Breast epithelium (tissue), 4 donors: ENCODE data around the gene NR0B2. TPM values are rescaled to one million over a fixed set of nuclear protein-coding genes. Genes with fewer than 3 reads are reported as not detected.
A peak's percentile ranks its signal among the peaks of the same experiment; 100 is the strongest.

ENCODE experiments used
- DNase-seq, 2 donors: peaks; one replicate each; pipeline ENCODE4 v3.0.0-alpha.2; 2019; ENCODE audit warnings: low spot score in 2 of 2
- H3K27ac ChIP-seq, 2 donors: fragments of 200-600 bp; sonication (generic) in 1 of 2; one replicate each; pipeline ENCODE4 v1.5.1; 2016 to 2019; ENCODE audit warnings: mild to moderate bottlenecking in 1 of 2
- H3K27me3 ChIP-seq, 2 donors: fragments of 200-600 bp; sonication (generic) in 1 of 2; one replicate each; pipeline versions ENCODE4 v1.5.1 to v1.6.0; 2017 to 2019; ENCODE audit warnings: control low read depth in 1 of 2, mild to moderate bottlenecking in 1 of 2
- H3K36me3 ChIP-seq: fragments of 200-600 bp; one replicate; pipeline ENCODE4 v1.5.1; 2019
- H3K4me1 ChIP-seq, 2 donors: fragments of 200-600 bp; sonication (generic); one replicate each; pipeline ENCODE4 v1.5.1; 2016 to 2019; ENCODE audit warnings: control low read depth in 1 of 2
- H3K4me3 ChIP-seq, 3 donors: fragments of 200-600 bp; sonication (generic); 1 replicate in 2 of 3; 2 replicates in 1 of 3; pipeline ENCODE4 v1.5.1; 2016 to 2019; ENCODE audit warnings: mild to moderate bottlenecking in 3 of 3, moderate library complexity in 2 of 3
- H3K9me3 ChIP-seq, 2 donors: fragments of 200-600 bp; sonication (generic) in 1 of 2; one replicate each; pipeline ENCODE4 v1.5.1; 2016 to 2019; ENCODE audit warnings: control low read depth in 1 of 2
- POLR2A ChIP-seq: fragments of 450-650 bp; IDR thresholded peaks from one replicate; pipeline ENCODE4 v1.6.1; 2016; ENCODE audit warnings: antibody characterized with exemption, mild to moderate bottlenecking, moderate library complexity
- POLR2AphosphoS5 ChIP-seq, 3 donors: sonication (generic); formaldehyde crosslinking; IDR thresholded peaks; one replicate each; pipeline ENCODE4 v1.6.1; 2017; ENCODE audit warnings: antibody characterized with exemption in 3 of 3
- intact Hi-C: fragments of 100-400 bp; cut with DNase I; formaldehyde crosslinking; loops from one replicate; pipeline ENCODE4 v1.15.1; 2023; ENCODE audit warnings: low total_unique reads
- total RNA-seq, 3 donors: library from RNA; depleted of rRNA; stranded (reverse); fragments of >200 nt; gene quantifications; one replicate each; pipeline ENCODE4 v1.1.0, GENCODE V29; 2016
- TF ChIP-seq, protein P1 (sequence below), 3 donors: fragments of 450-650 bp; IDR thresholded peaks; one replicate each; pipeline ENCODE4 v1.5.1; 2016 to 2017; ENCODE audit warnings: antibody characterized with exemption in 3 of 3, mild to moderate bottlenecking in 3 of 3, moderate library complexity in 3 of 3

The NR0B2 gene, protein sequence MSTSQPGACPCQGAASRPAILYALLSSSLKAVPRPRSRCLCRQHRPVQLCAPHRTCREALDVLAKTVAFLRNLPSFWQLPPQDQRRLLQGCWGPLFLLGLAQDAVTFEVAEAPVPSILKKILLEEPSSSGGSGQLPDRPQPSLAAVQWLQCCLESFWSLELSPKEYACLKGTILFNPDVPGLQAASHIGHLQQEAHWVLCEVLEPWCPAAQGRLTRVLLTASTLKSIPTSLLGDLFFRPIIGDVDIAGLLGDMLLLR
- total RNA-seq: not detected

DNA sequence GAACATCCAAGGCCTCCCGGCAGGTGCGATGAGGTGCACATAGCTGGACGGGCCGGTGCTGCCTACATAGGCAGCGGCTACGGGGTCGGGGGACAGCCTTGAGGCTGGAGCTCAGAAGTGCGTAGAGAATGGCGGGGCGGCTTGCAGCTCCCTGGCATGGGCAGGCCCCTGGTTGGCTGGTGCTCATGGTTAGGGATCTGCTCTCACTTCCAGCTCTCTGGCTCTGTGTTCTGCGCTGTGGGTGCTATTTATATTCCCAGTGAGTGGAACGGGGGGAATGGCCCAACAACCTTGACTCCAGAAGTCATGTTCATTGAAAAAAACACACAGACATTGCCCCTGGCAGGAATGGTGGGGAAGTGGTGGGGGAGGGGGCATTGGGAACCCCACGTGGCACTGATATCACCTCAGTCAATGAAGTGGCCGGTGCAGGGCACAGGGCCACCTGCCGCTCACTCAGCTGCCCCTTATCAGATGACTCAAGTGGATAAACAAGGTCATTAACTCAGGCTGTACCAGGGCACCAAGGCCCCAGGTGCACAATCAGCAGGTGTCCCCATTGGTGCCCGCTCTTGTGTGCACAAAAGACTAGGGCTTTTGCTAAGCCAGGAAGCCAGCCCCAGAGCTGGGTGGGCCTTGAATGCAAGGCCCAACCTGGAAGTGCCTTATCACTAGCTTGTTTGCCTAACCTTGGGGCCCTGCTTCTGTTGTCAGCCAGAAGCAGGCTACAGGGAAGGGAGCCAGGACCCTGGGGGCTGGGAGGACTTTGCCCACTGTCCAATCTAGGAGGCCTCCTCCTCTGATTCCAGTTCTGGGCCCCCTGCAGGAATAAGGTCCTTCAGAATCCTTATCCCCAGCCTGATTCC is at the start of gene NR0B2:
TSS of gene NR0B2 (minus strand) at position 222 of the 866 bp plus-strand sequence. CDS start at position 187, 35 bp downstream.
- intact Hi-C loops: no loop called here
- TF ChIP-seq, protein P1, sequence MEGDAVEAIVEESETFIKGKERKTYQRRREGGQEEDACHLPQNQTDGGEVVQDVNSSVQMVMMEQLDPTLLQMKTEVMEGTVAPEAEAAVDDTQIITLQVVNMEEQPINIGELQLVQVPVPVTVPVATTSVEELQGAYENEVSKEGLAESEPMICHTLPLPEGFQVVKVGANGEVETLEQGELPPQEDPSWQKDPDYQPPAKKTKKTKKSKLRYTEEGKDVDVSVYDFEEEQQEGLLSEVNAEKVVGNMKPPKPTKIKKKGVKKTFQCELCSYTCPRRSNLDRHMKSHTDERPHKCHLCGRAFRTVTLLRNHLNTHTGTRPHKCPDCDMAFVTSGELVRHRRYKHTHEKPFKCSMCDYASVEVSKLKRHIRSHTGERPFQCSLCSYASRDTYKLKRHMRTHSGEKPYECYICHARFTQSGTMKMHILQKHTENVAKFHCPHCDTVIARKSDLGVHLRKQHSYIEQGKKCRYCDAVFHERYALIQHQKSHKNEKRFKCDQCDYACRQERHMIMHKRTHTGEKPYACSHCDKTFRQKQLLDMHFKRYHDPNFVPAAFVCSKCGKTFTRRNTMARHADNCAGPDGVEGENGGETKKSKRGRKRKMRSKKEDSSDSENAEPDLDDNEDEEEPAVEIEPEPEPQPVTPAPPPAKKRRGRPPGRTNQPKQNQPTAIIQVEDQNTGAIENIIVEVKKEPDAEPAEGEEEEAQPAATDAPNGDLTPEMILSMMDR (IDR thresholded peaks at IDR 0.05): no peak
- no peaks in the 10 kb centered on the region for H3K36me3 ChIP-seq
- no peaks in the 10 kb centered on the region for H3K9me3 ChIP-seq
- H3K4me3 ChIP-seq: no peak within 1 kb of the TSS
- no peaks in the 10 kb centered on the region for H3K4me1 ChIP-seq
- DNase-seq: no peak
- H3K27me3 ChIP-seq: no peaks in the 10 kb centered on the region
- H3K27ac ChIP-seq: no peak within 1 kb of the TSS

DNA sequence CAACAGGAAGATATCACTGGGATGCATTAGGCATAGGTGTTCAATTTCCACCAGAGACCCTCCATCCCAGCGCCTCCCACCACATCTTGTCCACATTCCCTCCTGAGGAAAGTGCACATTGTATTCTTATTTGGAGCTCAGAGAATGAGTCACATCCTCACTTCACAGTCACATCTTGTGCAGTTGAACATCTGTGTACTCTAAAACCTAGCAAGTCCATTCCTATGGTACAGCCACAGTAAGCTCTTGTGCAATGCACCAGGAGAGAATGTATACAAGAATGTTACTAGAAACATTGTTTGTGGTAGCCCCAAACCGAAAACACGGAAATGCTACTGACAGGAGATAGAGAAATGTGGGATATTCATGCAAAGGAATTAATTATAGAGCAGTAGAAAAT is 48.1 kb upstream of the NR0B2 start:
- Histone ChIP-seq H3K4me3 (no peak overlapping the region), H3K4me1 (peaks cover 0 to 9% of the 10 kb centered on the region in 2 donors), H3K27ac (no peak overlapping the region), H3K36me3 (no peaks in the 10 kb centered on the region), H3K27me3 (peaks cover 0 to 9% of the 10 kb centered on the region in 2 donors), H3K9me3 (no peaks in the 10 kb centered on the region)
- TF ChIP-seq POLR2AphosphoS5 (IDR thresholded peaks at IDR 0.05) (no peak), POLR2A (no peak)
- TF ChIP-seq, protein P1 (IDR thresholded peaks at IDR 0.05): no peak
- intact Hi-C loops: no loop called here
- no peak for DNase-seq

DNA sequence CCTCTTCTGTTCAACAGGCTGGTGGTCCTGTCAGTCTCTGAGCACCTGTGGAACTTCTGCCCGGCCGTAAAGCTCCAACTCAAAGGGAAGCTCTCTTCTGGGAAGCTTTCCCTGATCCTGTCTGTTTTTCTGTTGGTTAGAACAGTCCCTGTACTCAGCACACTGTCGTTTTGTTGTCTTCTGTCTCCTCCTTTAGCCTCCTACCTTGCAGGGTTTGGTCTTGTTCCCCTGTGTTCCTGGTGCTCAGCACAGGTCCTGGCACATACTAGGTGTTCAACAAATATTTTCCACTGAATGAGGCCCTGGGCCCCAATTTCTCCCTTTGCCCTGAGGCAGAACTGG is 46.8 kb upstream of the NR0B2 start:
- Histone ChIP-seq H3K36me3 (no peaks in the 10 kb centered on the region), H3K27me3 (peaks cover 0 to 9% of the 10 kb centered on the region in 2 donors), H3K9me3 (peaks cover 0 to 8% of the 10 kb centered on the region in 2 donors), H3K4me1 (peaks cover 0 to 9% of the 10 kb centered on the region in 2 donors), H3K27ac (peak overlapping the region; percentile 87 to 88), H3K4me3 (peak overlapping the region in 2 of 3 donors; percentile 84 to 86)
- DNase-seq: no peak
- intact Hi-C loops: no loop called here
- TF ChIP-seq, protein P1 (IDR thresholded peaks at IDR 0.05): peak in 1 of 3 donors; percentile 4
- no peak for TF ChIP-seq POLR2A

DNA sequence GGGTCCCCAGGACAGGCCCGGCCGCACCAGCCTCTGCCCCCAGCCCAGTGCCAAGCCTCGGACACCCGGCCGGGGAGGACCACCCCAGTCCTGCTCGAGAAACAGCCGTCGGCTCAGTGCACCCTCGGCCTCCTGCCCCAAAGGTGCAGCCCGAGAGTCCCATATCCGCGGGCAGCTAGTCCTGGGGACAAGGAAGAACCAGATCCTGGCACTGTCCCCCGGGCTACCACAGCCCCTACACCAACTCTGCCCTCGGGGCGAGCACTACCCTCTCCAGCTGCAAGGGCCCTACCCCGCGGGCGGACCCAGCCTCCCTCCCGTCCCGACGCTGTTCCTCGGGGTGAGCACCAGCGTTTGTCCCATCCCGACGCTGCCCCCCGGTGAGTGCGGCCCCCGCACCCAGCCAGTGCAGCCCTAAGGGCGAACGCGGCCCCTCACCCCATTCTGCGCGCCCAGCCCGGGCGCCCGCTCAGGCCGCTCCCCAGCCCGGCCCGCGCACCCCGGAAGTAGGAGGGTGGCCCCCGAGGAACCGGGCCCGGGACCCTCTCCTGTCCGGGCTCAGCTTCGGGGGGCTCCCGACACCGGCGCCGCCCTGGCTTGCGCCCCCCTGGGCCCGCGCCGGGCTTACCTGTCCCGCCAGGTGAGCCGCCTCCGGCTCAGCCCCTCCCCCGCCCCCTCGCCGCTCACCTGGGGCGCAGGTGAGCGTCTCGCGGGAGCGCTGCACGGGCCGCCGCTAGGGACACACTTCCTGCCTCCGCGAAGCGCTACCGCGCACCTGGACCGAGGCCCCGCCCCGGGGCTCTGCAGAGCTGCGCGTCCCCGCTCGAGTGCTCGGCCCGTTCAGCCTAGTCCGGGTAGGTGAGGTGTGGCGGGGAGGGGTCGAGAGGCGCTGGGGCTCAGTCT is 46.2 kb upstream of the NR0B2 start, which contains the start of gene KDF1:
TSS of gene KDF1 (minus strand) at position 747 of the 903 bp plus-strand sequence. CDS start 8,088 bp downstream, outside the sequence.
- Histone ChIP-seq H3K36me3 (no peaks in the 10 kb centered on the region), H3K9me3 (peaks cover 0 to 8% of the 10 kb centered on the region in 2 donors), H3K4me1 (peaks cover 0 to 9% of the 10 kb centered on the region in 2 donors), H3K27me3 (peaks cover 0 to 9% of the 10 kb centered on the region in 2 donors), H3K27ac (peak within 1 kb of the TSS; percentile 87 to 88), H3K4me3 (peak within 1 kb of the TSS; percentile 6 to 86 (median 84))
- DNase-seq: peak; percentile 63 to 83
- intact Hi-C loops: loop anchor here (5.0 kb wide), 1 partner anchor 443 kb away; no protein-coding TSS in a partner anchor
- TF ChIP-seq POLR2A (peak; percentile 40), POLR2AphosphoS5 (IDR thresholded peaks at IDR 0.05) (peak in 2 of 3 donors; percentile 35 to 70)
- TF ChIP-seq, protein P1 (IDR thresholded peaks at IDR 0.05): peak; percentile 36 to 61 (median 44)
